Panc1 (cell line): Measurements from ENCODE around the gene CACNA1B. TPM values are rescaled to one million over a fixed set of nuclear protein-coding genes. Genes with fewer than 3 reads are reported as not detected.

Experiments
- ATAC-seq: fragments of 200-7000 bp; cut with Tn5 transposase; 2 replicates; pipeline ENCODE4 v1.9.1; 2020; ENCODE audit warnings: mild to moderate bottlenecking, moderate library complexity
- BruUV-seq: library from RNA; stranded (reverse); fragments of 400-500 nt; replicated peaks from 2 replicates; lab custom pipeline; 2021; lab: Mats Ljungman, UMichigan
- CTCF ChIA-PET: fragments of 300-600 bp; sonication (Branson Sonifier 250); formaldehyde crosslinking; loops from one replicate; lab custom pipeline; 2022; ENCODE audit warnings: antibody characterized with exemption; lab: Charles Lee
- POLR2A ChIA-PET: fragments of 300-600 bp; sonication (Branson Sonifier 250); formaldehyde crosslinking; loops from one replicate; lab custom pipeline; 2022; ENCODE audit warnings: antibody characterized with exemption; lab: Charles Lee
- DNase-seq: peaks from one replicate; pipeline ENCODE4 v3.0.0-alpha.2; 2010; ENCODE audit warnings: low read depth, low spot score
- H3K27ac ChIP-seq: 2 replicates; pipeline ENCODE4 v1.5.1; 2011; ENCODE audit warnings: mild to moderate bottlenecking, low read length, inconsistent platforms
- H3K27me3 ChIP-seq: fragments of 200-500 bp; sonication (Bioruptor generic); 2 replicates; pipeline ENCODE4 v1.6.0; 2014; ENCODE audit warnings: low read length, inconsistent platforms; ENCODE audit not compliant: control insufficient read depth, insufficient read depth
- H3K36me3 ChIP-seq: fragments of 200-500 bp; sonication (Bioruptor generic); 2 replicates; pipeline ENCODE4 v1.5.1; 2014; ENCODE audit warnings: inconsistent platforms, mild to moderate bottlenecking, low read length, moderate library complexity; ENCODE audit not compliant: control insufficient read depth, insufficient read depth
- H3K4me1 ChIP-seq: 2 replicates; pipeline ENCODE4 v1.5.1; 2011; ENCODE audit warnings: inconsistent platforms, mild to moderate bottlenecking, low read length, moderate library complexity; ENCODE audit not compliant: control insufficient read depth, insufficient read depth
- H3K4me3 ChIP-seq, 2 experiments: 2 replicates each; pipeline ENCODE4 v1.5.1; 2011 to 2012; ENCODE audit warnings: low read depth in 2 of 2, low read length in 2 of 2, mild to moderate bottlenecking in 2 of 2, inconsistent platforms in 1 of 2, moderate library complexity in 1 of 2
- H3K9me3 ChIP-seq: fragments of 200-500 bp; sonication (Bioruptor generic); 2 replicates; pipeline ENCODE4 v1.5.1; 2014; ENCODE audit warnings: low read depth, mild to moderate bottlenecking, inconsistent platforms, low read length, moderate library complexity; ENCODE audit not compliant: control insufficient read depth, insufficient read depth
- CTCF ChIP-seq: fragments of 450-650 bp; IDR thresholded peaks from 2 replicates; pipeline ENCODE4 v1.5.1; 2017; ENCODE audit warnings: mild to moderate bottlenecking
- POLR2AphosphoS5 ChIP-seq: IDR thresholded peaks from 2 replicates; pipeline ENCODE4 v1.6.1; 2012; ENCODE audit warnings: mild to moderate bottlenecking, low read depth, low read length, moderate library complexity
- REST ChIP-seq, 2 experiments: IDR thresholded peaks; 2 replicates each; pipeline ENCODE4 v1.6.1; 2011 to 2012; ENCODE audit warnings: low read depth in 2 of 2, control low read depth in 1 of 2, low read length in 1 of 2, mild to moderate bottlenecking in 1 of 2, moderate library complexity in 1 of 2; ENCODE audit not compliant: insufficient read depth in 1 of 2
- SIN3A ChIP-seq: IDR thresholded peaks from 2 replicates; pipeline ENCODE4 v1.6.1; 2012; ENCODE audit warnings: low read depth, mild to moderate bottlenecking, low read length, moderate library complexity, borderline replicate concordance; ENCODE audit not compliant: insufficient read depth
- TCF7L2 ChIP-seq: IDR thresholded peaks from 2 replicates; pipeline ENCODE4 v1.6.1; 2011; ENCODE audit warnings: mild to moderate bottlenecking, low read depth, low read length, inconsistent platforms
- in situ Hi-C: cut with HindIII; loops from 2 replicates; pipeline ENCODE4 v1.10.0; 2016; ENCODE audit warnings: low sequenced_read_pairs, low pct_unique_long_range_greater_than_20kb
- intact Hi-C: fragments of 100-400 bp; cut with micrococcal nuclease; formaldehyde crosslinking; loops from one replicate; pipeline ENCODE4 v1.10.0; 2022; ENCODE audit not compliant: unreplicated experiment
- total RNA-seq: library from RNA; stranded (reverse); gene quantifications from one replicate; pipeline ENCODE4 v1.2.1, GENCODE V29; 2021; ENCODE audit not compliant: unreplicated experiment

The CACNA1B gene
- total RNA-seq, 1 experiment from 2014 or later, result 0.49 TPM

- Histone ChIP-seq H3K4me1 (no peaks in the 10 kb centered on the region), H3K36me3 (no peaks in the 10 kb centered on the region), H3K27ac (no peak overlapping the region), H3K27me3 (no peaks in the 10 kb centered on the region), H3K4me3 (no peak overlapping the region), H3K9me3 (no peaks in the 10 kb centered on the region)
- in situ Hi-C loops (no loop called here), intact Hi-C loops (no loop called here)
- ATAC-seq (no peak), DNase-seq (no peak)
- TF ChIP-seq CTCF (no peak), SIN3A (no peak), TCF7L2 (no peak), POLR2AphosphoS5 (no peak), REST (IDR thresholded peaks at IDR 0.05; ENCODE audit: insufficient read depth in 1 of 2, low read depth in 2 of 2, low read length in 1 of 2) (no peak)
- ChIA-PET CTCF (no interaction called here), POLR2A (no interaction called here)
- no TSS peak for BruUV-seq
Observed at GRCh38 chr9:137902646-137903045, 25.1 kb downstream of the CACNA1B start.

- ChIA-PET CTCF (no interaction called here), POLR2A (no interaction called here)
- intact Hi-C loops (no loop called here), in situ Hi-C loops (no loop called here)
- Histone ChIP-seq H3K4me3 (no peak overlapping the region), H3K4me1 (no peaks in the 10 kb centered on the region), H3K27ac (no peak overlapping the region), H3K9me3 (no peaks in the 10 kb centered on the region), H3K36me3 (no peaks in the 10 kb centered on the region), H3K27me3 (no peaks in the 10 kb centered on the region)
- BruUV-seq, result no TSS peak
- ATAC-seq, result no peak
- no peak for TF ChIP-seq REST (IDR thresholded peaks at IDR 0.05; ENCODE audit: insufficient read depth in 1 of 2, low read depth in 2 of 2, low read length in 1 of 2)
- no peak for TF ChIP-seq CTCF
- no peak for TF ChIP-seq SIN3A
- no peak for TF ChIP-seq TCF7L2
- TF ChIP-seq POLR2AphosphoS5, result no peak
- DNase-seq, result no peak
Observed at GRCh38 chr9:137905740-137906139, 28.2 kb downstream of the CACNA1B start.
